Measurements from ENCODE around the gene LIMA1.

- TF ChIP-seq CTCF (IDR thresholded peaks at IDR 0.05) (no peak), EZH2 (IDR thresholded peaks at IDR 0.05; ENCODE audit: borderline replicate concordance, insufficient read depth, low read depth, low read length, poor library complexity, severe bottlenecking) (no peak)
Observed at GRCh38 chr12:50279501-50279900, 3.8 kb downstream of the LIMA1 start.
